ENCODE measurements around the gene SERPINA4.

- TF ChIP-seq CTCF (IDR thresholded peaks at IDR 0.05), result no peak
- no peak for TF ChIP-seq POLR2A (IDR thresholded peaks at IDR 0.05)
Observed at GRCh38 chr14:94588311-94588710, 27.1 kb downstream of the SERPINA4 start.
